Activated CD8-positive, alpha-beta memory T cell treated with anti-CD3 and anti-CD28 coated beads, Interleukin-2, amount 50 U/mL, for 1 hour (primary cell): Measurements from ENCODE around the gene EPB42.
"Not testable (repeated sequence)": the region's sequence is repeated elsewhere in the genome, so short reads cannot be mapped to it uniquely, and the experiment has no call there.

Experiments used
- DNase-seq: peaks from one replicate; pipeline ENCODE4 v3.0.0-alpha.2; 2020; ENCODE audit errors: extremely low read depth

The EPB42 gene

GRCh38 chr15:43185157-43186002 lies 35.4 kb downstream of the EPB42 start, which contains the start of gene CCNDBP1:
CCNDBP1 (plus strand) TSS chr15:43185403; CDS start chr15:43185499, 96 bp downstream.
- peak; percentile 55 for DNase-seq

GRCh38 chr15:43184407-43185124 lies 36.3 kb downstream of the EPB42 start:
- DNase-seq = no peak

- DNase-seq = no peak
Observed at GRCh38 chr15:43183270-43183669, 37.5 kb downstream of the EPB42 start.

GRCh38 chr15:43177147-43177546 lies 43.7 kb downstream of the EPB42 start:
- not testable (repeated sequence) for DNase-seq

GRCh38 chr15:43175656-43176309 lies 45.0 kb downstream of the EPB42 start:
- DNase-seq = not testable (repeated sequence)

GRCh38 chr15:43169888-43170287 lies 50.9 kb downstream of the EPB42 start:
- DNase-seq = no peak

- DNase-seq = no peak
Observed at GRCh38 chr15:43168192-43169107, 52.4 kb downstream of the EPB42 start.

- DNase-seq = not testable (repeated sequence)
Observed at GRCh38 chr15:43167261-43167660, 53.6 kb downstream of the EPB42 start.

- DNase-seq = no peak
Observed at GRCh38 chr15:43165801-43166325, 55.0 kb downstream of the EPB42 start.

GRCh38 chr15:43153269-43153668 lies 67.5 kb downstream of the EPB42 start:
- DNase-seq = no peak

- DNase-seq = no peak
Observed at GRCh38 chr15:43151688-43152087, 69.1 kb downstream of the EPB42 start.

GRCh38 chr15:43150191-43150929 lies 70.5 kb downstream of the EPB42 start:
- no peak for DNase-seq
